ENCODE results near the gene CCDC32.

DNA sequence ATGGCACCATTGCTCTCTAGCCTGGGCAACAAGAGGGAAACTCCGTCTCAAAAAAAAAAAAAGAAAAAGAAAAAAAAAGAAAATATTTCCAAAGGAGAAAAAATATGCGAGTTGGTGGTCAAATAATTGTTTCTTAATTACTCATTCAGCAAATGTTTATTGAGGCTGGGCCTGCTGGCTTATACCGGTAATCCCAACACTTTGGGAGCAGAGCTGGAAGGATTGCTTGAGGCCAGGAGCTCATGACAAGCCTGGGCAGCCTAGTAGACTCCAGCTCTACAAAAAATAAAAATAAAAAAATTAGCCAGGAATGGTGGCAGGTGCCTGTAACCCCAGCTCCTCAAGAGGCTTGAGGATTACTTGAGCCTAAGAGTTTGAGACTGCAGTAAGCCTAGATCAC lies 33.3 kb upstream of the CCDC32 start:
- no peak for TF ChIP-seq POLR2A (IDR thresholded peaks at IDR 0.05)
- TF ChIP-seq, protein P1, sequence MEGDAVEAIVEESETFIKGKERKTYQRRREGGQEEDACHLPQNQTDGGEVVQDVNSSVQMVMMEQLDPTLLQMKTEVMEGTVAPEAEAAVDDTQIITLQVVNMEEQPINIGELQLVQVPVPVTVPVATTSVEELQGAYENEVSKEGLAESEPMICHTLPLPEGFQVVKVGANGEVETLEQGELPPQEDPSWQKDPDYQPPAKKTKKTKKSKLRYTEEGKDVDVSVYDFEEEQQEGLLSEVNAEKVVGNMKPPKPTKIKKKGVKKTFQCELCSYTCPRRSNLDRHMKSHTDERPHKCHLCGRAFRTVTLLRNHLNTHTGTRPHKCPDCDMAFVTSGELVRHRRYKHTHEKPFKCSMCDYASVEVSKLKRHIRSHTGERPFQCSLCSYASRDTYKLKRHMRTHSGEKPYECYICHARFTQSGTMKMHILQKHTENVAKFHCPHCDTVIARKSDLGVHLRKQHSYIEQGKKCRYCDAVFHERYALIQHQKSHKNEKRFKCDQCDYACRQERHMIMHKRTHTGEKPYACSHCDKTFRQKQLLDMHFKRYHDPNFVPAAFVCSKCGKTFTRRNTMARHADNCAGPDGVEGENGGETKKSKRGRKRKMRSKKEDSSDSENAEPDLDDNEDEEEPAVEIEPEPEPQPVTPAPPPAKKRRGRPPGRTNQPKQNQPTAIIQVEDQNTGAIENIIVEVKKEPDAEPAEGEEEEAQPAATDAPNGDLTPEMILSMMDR (IDR thresholded peaks at IDR 0.05): no peak
